GM13976 (cell line): Measurements from ENCODE around the gene UBE2L5.

Experiments
- DNase-seq: peaks from one replicate; pipeline ENCODE4 v3.0.0; 2012; ENCODE audit warnings: low spot score
- in situ Hi-C: fragments of 300-500 bp; cut with MboI; formaldehyde crosslinking; loops from one replicate; pipeline ENCODE4 v1.12.0; 2022; ENCODE audit warnings: low sequenced_read_pairs, mixed read lengths, inconsistent platforms; ENCODE audit not compliant: unreplicated experiment
- TF ChIP-seq, protein P1 (sequence below): IDR thresholded peaks from 2 replicates; pipeline ENCODE4 v1.5.1; 2012; ENCODE audit warnings: borderline replicate concordance, mild to moderate bottlenecking; ENCODE audit not compliant: insufficient read depth; ENCODE audit errors: extremely low read depth, missing control alignments, control extremely low read depth

UBE2L5 gene

DNA sequence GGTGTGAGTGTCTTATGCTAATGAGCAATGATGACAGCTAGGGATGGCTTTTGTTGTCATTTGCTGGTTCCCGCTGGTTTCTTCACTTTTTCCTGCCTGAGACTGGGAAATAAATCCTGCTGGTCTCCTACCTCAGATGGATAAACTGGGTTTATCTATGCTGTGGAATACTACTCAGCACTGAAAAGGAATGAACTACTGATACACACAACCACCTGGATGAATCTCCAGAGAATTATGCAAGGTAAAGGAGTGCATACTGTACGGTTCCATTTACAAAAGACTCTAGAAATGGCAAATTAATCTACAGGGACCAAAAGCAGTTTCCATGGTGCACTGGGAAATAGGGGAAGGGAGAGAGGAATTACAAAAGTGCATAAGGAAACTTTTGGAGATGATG lies 41.2 kb upstream of the UBE2L5 start:
- TF ChIP-seq, protein P1, sequence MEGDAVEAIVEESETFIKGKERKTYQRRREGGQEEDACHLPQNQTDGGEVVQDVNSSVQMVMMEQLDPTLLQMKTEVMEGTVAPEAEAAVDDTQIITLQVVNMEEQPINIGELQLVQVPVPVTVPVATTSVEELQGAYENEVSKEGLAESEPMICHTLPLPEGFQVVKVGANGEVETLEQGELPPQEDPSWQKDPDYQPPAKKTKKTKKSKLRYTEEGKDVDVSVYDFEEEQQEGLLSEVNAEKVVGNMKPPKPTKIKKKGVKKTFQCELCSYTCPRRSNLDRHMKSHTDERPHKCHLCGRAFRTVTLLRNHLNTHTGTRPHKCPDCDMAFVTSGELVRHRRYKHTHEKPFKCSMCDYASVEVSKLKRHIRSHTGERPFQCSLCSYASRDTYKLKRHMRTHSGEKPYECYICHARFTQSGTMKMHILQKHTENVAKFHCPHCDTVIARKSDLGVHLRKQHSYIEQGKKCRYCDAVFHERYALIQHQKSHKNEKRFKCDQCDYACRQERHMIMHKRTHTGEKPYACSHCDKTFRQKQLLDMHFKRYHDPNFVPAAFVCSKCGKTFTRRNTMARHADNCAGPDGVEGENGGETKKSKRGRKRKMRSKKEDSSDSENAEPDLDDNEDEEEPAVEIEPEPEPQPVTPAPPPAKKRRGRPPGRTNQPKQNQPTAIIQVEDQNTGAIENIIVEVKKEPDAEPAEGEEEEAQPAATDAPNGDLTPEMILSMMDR, result no peak
- DNase-seq, result no peak
- in situ Hi-C loops, result no loop called here

DNA sequence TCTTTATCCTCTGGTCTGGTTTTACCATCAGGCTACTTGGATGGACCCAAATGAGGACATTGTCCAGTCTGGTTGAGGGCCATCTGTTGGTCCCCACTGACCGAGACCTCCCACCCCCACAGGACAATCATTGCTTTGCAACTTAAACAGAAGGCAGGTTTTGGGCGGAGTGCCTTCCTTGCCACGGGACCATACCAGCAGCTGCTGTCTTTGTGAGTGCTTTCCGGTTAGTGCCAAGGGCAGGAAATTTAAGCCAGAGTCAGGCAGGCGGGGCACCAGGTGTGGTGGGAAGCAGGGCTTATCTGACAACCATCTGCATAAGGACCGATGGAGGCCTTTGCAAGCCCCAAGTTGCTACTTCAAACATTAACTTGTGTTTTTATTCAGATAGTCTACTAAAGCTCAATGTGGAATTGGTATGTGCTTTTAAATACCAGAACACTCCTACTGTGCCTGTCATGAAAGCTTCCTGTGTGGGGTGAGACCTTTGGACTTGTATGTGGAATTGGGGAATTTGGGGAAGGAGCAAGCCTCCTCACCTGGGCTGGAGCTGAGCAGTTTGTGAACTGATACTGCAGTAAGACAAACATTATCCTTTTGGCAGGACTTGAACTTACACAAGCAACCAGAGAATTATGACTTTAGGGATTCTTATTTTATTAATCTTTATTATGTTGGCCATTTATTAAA lies 39.3 kb upstream of the UBE2L5 start:
- in situ Hi-C loops, result no loop called here
- no peak for DNase-seq
- TF ChIP-seq, protein P1, result no peak

DNA sequence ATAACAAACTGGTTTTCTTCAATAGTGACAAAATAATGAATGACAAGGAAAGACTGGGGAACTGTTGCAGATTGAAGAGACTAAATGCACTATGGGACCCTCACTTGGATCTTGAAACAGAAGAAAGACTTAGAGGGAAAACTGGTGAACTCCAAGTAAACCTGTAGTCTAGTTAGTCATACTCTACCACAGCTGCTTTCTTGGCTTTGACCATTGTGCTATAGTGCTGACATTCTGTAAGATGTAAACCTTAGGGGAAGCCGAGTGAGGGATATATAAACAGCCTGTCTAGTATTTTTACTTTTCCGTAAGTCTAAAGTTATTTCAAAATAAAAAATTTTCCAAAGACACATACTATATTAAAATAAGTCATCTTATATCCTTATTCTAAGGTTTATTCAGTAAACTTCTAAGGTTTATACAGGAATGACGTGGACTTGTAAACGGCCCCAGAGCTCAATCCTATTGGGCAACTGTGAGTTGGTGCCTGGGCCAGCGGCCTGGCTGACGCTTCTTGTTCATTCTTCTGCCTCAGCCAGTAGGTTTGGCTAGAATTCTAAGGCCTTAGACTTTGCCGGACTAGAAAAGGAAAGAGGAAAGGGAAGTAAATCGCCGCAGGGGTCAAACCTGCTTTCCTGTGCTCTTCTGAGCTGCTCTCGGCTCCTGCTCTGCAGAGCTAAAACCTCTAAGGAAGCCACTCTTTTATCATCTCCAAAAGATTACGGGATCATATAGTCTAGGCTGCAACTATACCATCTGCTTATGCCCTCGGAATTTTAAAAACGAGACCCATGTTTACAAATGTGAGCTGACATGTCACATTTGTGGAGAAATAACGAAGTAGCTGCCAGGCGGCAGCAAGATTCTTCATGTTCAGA lies 33.6 kb upstream of the UBE2L5 start:
- DNase-seq, result no peak
- TF ChIP-seq, protein P1, result no peak
- in situ Hi-C loops, result no loop called here

DNA sequence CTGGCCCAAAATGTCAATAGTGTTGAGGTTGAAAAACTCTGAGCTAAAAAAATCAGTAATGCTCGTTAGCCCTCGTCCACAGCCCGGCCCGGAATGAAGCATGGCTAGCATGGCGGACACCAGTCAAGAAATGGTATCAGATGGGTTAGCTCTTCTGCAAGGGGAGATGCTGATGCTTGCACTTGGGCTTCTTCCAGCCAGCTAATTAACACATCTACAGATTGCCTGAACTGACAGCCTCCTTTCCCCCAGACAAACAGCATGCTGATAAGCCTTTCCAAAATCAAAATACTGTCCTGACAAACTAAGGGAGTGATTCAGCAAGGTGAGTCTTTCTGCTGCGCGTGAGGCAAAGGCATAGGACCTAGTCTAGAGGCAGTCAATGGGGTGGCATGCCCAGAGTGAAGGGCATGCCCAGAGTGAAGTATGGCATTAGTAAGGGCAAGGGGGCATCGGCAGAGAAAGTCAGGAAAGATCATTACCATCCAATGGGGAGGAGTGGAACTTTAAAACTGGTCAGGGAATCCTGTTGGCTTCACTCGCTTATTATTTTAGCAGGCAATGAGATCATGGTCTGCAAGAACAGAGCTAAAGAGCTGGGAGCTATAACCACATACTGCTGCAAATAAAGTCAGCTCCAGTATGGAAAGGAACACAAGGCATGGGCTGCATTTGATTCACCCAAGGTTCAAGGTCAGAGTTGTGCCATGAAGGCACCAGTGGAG lies 30.2 kb upstream of the UBE2L5 start:
- in situ Hi-C loops, result no loop called here
- TF ChIP-seq, protein P1, result no peak
- no peak for DNase-seq

DNA sequence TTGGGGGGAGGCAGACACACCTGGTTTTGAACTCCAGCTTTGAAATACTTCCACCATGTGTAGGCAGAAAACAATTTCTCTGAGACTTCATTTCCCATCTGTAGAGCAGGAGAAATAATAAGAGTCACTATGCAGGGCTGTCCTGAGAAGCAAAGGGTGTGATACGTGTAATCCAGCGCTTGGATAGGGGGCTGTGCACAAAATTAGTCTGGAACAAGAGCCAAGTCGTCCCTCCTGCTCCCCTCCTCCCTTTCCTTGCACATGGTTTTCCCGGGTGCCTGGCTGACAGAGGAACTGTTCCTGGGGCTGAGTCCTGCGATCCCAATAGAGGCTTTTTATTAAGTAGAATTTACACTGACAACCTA lies 29.6 kb upstream of the UBE2L5 start:
- in situ Hi-C loops, result no loop called here

DNA sequence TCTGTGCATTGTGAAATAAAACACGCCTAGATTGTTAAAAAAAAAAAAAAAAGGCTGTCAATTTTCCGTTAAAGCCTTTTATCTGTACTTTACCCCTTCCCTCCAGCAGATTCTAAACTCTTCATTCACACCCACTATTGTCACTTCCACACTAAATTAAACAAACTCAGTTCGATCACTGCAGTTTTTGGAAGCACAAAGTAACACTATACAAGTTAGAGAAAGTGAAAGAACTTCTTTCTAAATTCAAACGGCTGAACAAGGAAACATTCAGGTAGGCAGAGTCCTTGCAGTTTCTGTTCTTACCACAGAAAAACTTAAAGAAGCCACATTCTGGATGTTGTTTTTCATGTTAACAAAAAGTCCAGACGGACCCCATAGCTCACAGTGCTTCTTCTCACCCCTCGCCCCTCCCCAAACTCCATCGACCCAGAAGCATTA lies 27.5 kb upstream of the UBE2L5 start:
- TF ChIP-seq, protein P1, result no peak
- in situ Hi-C loops, result no loop called here
- DNase-seq, result no peak

More for the DNA sequence above, 29.6 kb upstream of the UBE2L5 start:
- TF ChIP-seq, protein P1, result no peak
- no peak for DNase-seq
